ENCODE measurements around the gene SLC9A3.

Gene SLC9A3

DNA sequence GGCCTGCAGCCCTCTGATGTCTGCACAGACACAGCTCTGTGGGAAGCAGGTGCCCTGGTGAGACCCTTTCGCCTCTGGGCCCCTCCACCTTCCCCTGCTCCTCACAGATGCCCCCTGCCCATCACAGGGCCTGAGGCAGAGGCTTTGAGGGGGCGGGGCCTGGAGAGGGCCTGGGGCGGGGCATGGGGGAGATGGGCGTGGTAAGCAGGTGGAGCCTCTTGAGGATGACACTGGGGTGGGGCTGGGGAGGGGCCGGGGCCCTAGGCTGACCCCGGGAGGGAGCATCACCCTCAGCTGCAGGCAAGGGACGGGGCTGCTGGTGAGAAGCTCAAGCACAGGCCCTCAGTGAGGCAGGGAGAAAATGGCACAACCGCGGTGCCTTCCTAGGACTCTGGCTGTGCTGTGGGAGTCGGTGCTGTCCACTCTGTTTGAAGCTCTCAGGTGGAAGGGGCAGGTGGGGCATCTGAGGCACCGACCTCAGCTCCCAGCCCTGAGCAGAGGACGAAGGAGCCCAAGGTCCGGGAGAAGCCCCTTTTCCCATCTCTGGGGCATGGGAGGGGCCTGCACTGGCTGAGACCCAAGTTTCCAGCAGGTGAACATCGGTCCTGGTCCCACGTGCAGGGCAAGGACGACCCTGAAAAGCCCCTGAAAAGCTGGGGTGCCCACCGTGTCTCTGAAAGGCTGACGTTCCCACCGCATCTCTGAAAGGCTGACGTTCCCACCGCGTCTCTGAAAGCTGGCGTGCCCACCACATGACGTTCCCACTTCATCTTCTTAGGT, 17.5 kb upstream of the SLC9A3 start:
- H3K4me3 ChIP-seq (ENCODE audit: low read depth, low read length), result no peak overlapping the region
- TF ChIP-seq, protein P1, sequence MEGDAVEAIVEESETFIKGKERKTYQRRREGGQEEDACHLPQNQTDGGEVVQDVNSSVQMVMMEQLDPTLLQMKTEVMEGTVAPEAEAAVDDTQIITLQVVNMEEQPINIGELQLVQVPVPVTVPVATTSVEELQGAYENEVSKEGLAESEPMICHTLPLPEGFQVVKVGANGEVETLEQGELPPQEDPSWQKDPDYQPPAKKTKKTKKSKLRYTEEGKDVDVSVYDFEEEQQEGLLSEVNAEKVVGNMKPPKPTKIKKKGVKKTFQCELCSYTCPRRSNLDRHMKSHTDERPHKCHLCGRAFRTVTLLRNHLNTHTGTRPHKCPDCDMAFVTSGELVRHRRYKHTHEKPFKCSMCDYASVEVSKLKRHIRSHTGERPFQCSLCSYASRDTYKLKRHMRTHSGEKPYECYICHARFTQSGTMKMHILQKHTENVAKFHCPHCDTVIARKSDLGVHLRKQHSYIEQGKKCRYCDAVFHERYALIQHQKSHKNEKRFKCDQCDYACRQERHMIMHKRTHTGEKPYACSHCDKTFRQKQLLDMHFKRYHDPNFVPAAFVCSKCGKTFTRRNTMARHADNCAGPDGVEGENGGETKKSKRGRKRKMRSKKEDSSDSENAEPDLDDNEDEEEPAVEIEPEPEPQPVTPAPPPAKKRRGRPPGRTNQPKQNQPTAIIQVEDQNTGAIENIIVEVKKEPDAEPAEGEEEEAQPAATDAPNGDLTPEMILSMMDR (IDR thresholded peaks at IDR 0.05; ENCODE audit: low read depth, low read length), result no peak

- no peak overlapping the region for H3K4me3 ChIP-seq (ENCODE audit: low read depth, low read length)
- TF ChIP-seq, protein P1 (IDR thresholded peaks at IDR 0.05; ENCODE audit: low read depth, low read length), result no peak
Observed at GRCh38 chr5:540906-541538, 16.8 kb upstream of the SLC9A3 start.

DNA sequence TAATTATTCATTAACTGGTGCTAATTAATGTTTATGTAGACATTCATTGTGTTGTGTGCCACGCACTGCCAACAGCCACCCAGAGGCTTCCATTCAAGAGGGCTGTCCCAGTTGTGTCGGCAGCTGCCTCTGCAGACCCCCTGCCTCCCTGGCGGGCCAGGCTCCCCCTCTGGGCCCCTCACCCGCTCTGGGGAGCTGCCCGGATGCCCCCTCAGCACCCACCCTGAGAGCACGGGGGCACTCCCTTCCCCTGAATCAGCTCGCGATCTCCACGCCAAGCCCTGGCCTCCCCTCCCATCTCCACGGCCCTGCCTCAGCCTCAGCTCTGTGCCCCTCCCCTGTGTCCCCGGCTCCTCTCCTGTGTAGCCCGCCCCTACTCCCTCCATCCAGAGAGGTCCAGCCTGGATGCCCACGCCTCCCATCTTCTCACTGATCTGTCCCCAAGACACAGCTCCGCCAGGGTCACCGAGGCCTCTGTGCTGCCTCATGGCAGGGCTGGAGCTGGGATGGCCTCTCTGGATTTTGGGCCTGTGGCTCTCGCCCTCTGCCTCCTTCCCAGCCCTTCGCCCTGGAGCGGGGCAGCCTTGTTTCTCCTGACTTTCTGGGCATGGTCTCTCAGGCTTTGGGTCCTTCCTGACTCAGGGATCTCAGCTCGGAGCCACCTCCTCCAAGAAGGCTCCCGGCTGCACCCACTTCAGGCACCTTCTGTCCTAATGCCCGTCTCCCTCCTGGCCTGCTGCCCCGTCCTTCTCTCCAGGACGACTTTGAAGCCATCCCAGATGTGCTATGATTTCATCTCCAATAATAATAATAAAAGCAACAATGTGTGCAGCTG, 16.0 kb upstream of the SLC9A3 start:
- H3K4me3 ChIP-seq (ENCODE audit: low read depth, low read length), result no peak overlapping the region
- TF ChIP-seq, protein P1 (IDR thresholded peaks at IDR 0.05; ENCODE audit: low read depth, low read length), result no peak

- TF ChIP-seq, protein P1 (IDR thresholded peaks at IDR 0.05; ENCODE audit: low read depth, low read length), result no peak
- no peak overlapping the region for H3K4me3 ChIP-seq (ENCODE audit: low read depth, low read length)
Observed at GRCh38 chr5:539469-540070, 15.3 kb upstream of the SLC9A3 start.

DNA sequence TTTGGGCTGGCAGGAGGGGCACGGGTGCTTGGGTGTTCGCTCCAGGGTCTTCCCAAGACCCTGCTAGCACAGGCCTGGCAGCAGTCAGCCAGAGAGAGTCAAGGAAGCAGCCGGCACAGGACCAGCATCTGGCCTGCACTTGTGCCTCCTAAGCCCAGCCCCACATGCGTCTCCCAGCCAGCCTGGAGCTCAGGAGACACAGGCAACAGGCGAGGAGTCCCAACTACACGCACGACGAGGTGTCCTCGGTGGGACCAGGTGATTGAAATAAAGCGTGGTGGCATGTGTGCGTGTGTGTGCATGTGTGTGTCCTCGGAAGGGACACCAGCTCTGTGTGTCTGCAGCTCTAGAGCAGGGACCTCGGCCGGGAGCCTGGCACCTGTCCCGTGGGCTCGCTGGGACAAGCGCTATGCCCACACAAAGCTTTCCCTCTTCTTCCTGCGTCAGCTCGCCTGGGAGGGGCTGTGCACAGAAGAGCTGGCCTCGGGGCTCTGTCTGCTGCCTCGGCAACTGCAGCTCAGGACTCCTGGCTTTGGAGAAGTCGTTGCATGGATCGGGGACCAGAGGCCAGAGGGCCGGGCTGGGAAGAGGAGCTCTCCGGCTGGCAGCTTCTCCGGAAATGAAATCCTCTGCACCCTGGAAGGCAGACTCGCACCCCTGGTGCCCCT, 14.7 kb upstream of the SLC9A3 start:
- H3K4me3 ChIP-seq (ENCODE audit: low read depth, low read length), result no peak overlapping the region
- TF ChIP-seq, protein P1 (IDR thresholded peaks at IDR 0.05; ENCODE audit: low read depth, low read length), result no peak

DNA sequence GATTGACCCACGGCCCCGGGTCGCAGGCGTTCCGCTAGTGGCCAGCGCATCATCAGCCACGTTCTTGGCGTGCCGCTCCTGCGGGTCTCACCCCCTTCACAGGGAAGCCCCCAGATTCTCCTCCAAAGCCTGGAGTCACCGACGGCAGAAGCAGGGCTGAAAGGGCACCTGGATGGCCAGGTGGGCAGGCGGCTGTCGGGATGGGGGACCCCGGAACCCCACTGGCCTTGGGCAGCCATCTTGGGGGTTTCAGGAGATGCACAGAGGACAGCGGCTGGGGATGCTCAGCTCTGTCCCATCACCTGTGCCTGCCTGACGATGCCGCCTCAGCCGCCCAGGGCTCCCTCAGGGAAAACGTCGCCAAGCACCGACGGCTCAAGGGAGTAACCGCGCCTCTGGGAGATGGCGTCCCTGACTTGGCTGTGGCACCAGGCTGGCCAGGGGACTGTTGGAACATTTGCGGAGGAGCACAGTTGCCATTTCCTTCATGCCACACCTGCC, 14.1 kb upstream of the SLC9A3 start:
- H3K4me3 ChIP-seq (ENCODE audit: low read depth, low read length), result no peak overlapping the region
- TF ChIP-seq, protein P1 (IDR thresholded peaks at IDR 0.05; ENCODE audit: low read depth, low read length), result no peak

Measured in WI38 (cell line).